Brain microvascular endothelial cell (primary cell): ENCODE results near the gene PDGFD.

ENCODE experiments used
- DNase-seq: peaks from one replicate; pipeline ENCODE4 v3.0.0-alpha.2; 2020
- H3K27ac ChIP-seq: fragments of 250-450 bp; sonication (Bioruptor Pico); 2 replicates; pipeline ENCODE4 v1.5.1; 2020; ENCODE audit warnings: mild to moderate bottlenecking, moderate library complexity
- H3K27me3 ChIP-seq: fragments of 250-450 bp; sonication (Bioruptor Pico); replicated peaks from 2 replicates; pipeline ENCODE4 v1.5.1; 2020; ENCODE audit warnings: mild to moderate bottlenecking
- H3K36me3 ChIP-seq: fragments of 250-450 bp; sonication (Bioruptor Pico); replicated peaks from 2 replicates; pipeline ENCODE4 v1.5.1; 2020; ENCODE audit warnings: mild to moderate bottlenecking
- H3K4me3 ChIP-seq: 2 replicates; pipeline ENCODE4 v1.5.1; 2011; ENCODE audit warnings: low read depth, mild to moderate bottlenecking, control low read depth, low read length, moderate library complexity
- in situ Hi-C: cut with HindIII; loops from 2 replicates; pipeline ENCODE4 v1.10.0; 2017; ENCODE audit warnings: low sequenced_read_pairs, low pct_ligation_motif_present
- TF ChIP-seq, protein P1 (sequence below): IDR thresholded peaks from 2 replicates; pipeline ENCODE4 v1.5.1; 2011; ENCODE audit warnings: low read depth, mild to moderate bottlenecking, moderate library complexity, low read length, control low read depth, inconsistent platforms; ENCODE audit errors: missing control alignments

Gene PDGFD

DNA sequence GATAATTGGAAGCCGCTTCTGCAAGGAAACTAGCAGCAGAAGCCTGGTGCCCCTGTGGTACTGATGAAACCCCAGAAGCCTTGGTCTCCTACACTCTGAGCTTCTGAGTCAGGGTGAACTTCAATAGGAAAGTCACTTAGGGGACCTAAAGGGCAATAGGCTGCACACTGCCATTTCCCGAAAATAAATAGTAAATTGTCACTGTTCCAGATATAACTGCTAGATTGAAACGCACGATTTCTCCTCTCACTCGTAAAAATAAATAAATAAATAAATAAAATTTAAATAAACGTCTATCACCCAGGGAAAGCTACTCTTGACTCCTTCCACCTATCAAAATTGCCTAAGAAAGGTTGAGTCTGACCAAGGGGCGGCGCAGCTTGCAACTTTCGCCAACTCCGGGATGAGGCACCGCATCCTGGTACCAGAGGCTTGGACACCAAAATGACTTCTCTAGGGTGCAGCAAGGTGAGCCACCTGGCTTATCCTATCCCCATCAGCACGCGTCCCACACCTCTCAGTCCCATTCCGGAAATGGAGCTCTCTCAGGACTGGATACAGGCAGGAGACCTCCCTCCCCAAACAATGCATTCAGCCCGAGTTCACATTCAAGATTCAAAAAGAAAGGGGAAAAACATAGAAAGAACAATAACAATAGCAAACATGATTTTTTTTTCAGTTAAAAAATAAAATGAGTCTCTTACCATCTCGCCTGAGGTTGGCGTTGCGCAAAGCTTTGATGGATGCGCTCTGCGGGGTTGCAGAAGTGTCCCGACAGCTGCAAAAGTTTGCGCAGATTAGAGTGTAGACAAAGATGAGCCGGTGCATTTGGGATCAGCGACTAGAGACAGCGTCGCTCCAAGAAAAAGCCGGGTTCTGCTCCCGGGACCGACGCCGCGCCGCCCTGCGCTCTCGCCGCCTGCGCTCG is 583 bp downstream of the PDGFD start:
- in situ Hi-C loops: loop anchor here (25.0 kb wide), 1 partner anchor 476 kb away; no protein-coding TSS in a partner anchor
- no peak overlapping the region for H3K27ac ChIP-seq

DNA sequence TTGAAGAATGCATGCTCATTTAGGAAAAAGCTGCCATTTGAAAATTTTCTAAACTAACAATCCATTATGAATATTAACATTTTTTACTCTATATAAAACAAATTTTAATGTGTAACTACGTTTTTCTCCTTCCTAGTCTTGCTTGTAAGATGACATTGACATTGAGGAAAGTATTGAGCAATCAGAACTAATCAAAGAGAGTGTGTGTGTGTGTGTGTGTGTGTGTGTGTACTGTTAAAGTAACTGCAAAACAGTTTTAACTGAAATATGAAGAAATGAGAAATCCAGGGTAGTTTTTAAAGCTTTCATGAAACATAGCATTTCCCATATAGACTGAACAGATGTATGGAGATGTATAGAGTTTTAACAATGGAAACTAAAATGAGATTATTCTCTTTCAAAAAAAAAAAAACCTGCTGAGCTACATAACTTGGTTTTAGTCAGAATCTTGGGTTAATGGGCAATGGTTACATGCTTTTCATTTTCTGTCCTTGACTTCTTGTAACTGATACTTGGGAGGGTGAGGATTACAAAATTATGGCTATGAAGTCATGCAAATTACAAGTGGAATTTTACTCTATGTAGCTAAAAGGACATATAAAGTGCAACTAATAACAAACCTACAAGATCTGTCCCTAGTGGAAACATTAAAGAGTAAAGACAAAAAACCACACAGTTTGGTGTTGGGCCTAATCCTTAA is 2.0 kb downstream of the PDGFD start:
- TF ChIP-seq, protein P1, sequence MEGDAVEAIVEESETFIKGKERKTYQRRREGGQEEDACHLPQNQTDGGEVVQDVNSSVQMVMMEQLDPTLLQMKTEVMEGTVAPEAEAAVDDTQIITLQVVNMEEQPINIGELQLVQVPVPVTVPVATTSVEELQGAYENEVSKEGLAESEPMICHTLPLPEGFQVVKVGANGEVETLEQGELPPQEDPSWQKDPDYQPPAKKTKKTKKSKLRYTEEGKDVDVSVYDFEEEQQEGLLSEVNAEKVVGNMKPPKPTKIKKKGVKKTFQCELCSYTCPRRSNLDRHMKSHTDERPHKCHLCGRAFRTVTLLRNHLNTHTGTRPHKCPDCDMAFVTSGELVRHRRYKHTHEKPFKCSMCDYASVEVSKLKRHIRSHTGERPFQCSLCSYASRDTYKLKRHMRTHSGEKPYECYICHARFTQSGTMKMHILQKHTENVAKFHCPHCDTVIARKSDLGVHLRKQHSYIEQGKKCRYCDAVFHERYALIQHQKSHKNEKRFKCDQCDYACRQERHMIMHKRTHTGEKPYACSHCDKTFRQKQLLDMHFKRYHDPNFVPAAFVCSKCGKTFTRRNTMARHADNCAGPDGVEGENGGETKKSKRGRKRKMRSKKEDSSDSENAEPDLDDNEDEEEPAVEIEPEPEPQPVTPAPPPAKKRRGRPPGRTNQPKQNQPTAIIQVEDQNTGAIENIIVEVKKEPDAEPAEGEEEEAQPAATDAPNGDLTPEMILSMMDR: no peak
- no peak for DNase-seq
- in situ Hi-C loops: loop anchor here (25.0 kb wide), 1 partner anchor 475 kb away; no protein-coding TSS in a partner anchor

More for the DNA sequence above, 583 bp downstream of the PDGFD start:
- DNase-seq: no peak
- H3K36me3 ChIP-seq: no peaks in the 10 kb centered on the region
- TF ChIP-seq, protein P1: peak; percentile 30
- H3K27me3 ChIP-seq: no peaks in the 10 kb centered on the region
- H3K4me3 ChIP-seq: peak overlapping the region; percentile 67

DNA sequence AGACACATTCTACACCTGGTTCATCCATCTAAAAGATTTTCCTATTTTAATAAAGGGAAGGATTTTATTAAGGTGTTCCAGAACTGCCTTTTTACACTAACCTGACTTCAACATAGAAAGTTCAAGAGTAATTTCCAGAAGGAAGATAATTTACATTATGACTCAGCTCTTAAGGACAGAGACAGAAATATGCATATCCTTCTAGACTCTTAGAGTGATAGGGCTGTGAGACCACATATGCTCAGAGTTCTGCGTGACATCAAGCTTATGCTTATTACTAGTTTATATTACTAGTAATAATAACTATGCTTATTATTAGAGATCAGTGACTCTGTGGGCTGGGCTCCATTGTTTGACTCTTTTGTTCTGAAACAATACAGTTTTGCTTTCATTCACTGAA is 4.6 kb downstream of the PDGFD start:
- Histone ChIP-seq H3K36me3 (no peaks in the 10 kb centered on the region), H3K27ac (no peak overlapping the region), H3K4me3 (no peak overlapping the region), H3K27me3 (no peaks in the 10 kb centered on the region)
- in situ Hi-C loops: loop anchor here (25.0 kb wide), 1 partner anchor 472 kb away; no protein-coding TSS in a partner anchor
- DNase-seq: no peak
- TF ChIP-seq, protein P1: no peak

More for the DNA sequence above, 2.0 kb downstream of the PDGFD start:
- Histone ChIP-seq H3K36me3 (no peaks in the 10 kb centered on the region), H3K27ac (no peak overlapping the region), H3K27me3 (no peaks in the 10 kb centered on the region), H3K4me3 (no peak overlapping the region)

DNA sequence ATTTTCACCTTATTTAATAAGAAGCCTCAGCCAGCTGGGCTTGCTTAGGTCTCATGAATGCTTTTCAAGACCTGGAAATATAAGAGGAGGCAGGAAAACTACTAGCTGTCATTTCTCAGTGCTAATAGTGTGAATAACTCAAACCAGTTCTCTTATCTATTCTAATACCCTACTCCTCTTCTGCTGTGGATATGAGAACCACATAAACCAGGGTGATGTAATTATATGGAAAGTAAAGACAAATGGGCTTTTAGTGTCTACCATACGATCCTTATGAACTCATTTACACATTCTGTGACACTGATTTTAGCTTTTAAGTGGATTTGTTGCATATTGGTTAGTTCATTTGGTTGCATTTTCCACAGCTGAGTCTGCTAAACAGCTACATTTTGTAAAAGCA is 8.6 kb downstream of the PDGFD start:
- in situ Hi-C loops: loop anchor here (25.0 kb wide), 1 partner anchor 468 kb away; no protein-coding TSS in a partner anchor

DNA sequence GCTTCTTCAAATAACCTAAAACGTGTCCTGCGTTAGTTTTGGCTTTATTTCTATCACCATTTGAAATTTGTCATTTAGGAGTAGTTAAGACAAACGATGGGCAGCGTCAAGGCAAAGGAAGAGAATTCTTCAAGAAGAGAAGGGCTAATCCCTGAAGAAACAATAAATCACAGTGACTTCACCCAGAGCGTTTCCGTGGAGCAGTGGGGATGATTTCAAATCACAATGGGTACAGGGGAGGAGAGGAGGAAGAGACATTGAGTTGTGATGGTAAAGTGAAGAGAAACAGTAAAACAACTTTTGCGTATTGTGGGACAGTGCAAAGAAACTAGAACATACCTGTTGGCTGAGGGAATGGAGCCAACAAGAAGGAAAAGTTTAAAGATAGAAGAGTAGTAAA is 9.7 kb downstream of the PDGFD start:
- H3K36me3 ChIP-seq: no peaks in the 10 kb centered on the region
- TF ChIP-seq, protein P1: no peak
- no peaks in the 10 kb centered on the region for H3K27me3 ChIP-seq
- H3K27ac ChIP-seq: no peak overlapping the region
- H3K4me3 ChIP-seq: no peak overlapping the region
- no peak for DNase-seq
- in situ Hi-C loops: loop anchor here (25.0 kb wide), 1 partner anchor 467 kb away; no protein-coding TSS in a partner anchor

More for the DNA sequence above, 8.6 kb downstream of the PDGFD start:
- TF ChIP-seq, protein P1: no peak
- H3K4me3 ChIP-seq: no peak overlapping the region
- no peaks in the 10 kb centered on the region for H3K27me3 ChIP-seq
- H3K27ac ChIP-seq: no peak overlapping the region
- DNase-seq: no peak
- no peaks in the 10 kb centered on the region for H3K36me3 ChIP-seq
